ENCODE results near the gene TPRG1L.

GRCh38 chr1:3630914-3631313 lies 6.1 kb downstream of the TPRG1L start:
- no peak for TF ChIP-seq CTCF (conservative IDR thresholded peaks at IDR 0.05; ENCODE audit: low read depth, low read length)
- TF ChIP-seq POLR2A (IDR thresholded peaks at IDR 0.05; ENCODE audit: low read depth, low read length): no peak
- TF ChIP-seq SMC3 (IDR thresholded peaks at IDR 0.05; ENCODE audit: low read depth, low read length): no peak
- TF ChIP-seq CEBPB (IDR thresholded peaks at IDR 0.05; ENCODE audit: low read depth, low read length): no peak
- no peak for TF ChIP-seq FOS (IDR thresholded peaks at IDR 0.05; ENCODE audit: low read depth, low read length)
- no peak for TF ChIP-seq NFE2L2 (IDR thresholded peaks at IDR 0.05; ENCODE audit: low read depth, low read length)
- no peak for TF ChIP-seq ELK1 (IDR thresholded peaks at IDR 0.05; ENCODE audit: borderline replicate concordance, low read depth, low read length)
- TF ChIP-seq BHLHE40 (IDR thresholded peaks at IDR 0.05; ENCODE audit: low read depth, low read length): no peak

All from IMR-90 (cell line).